Measurements from ENCODE around the gene GLA.

The GLA gene

GRCh38 chrX:101386542-101386885, 21.2 kb downstream of the GLA start:
- H3K36me3 ChIP-seq, result no peaks in the 10 kb centered on the region
- no peaks in the 10 kb centered on the region for H3K27me3 ChIP-seq
- no peaks in the 10 kb centered on the region for H3K9me3 ChIP-seq
- peak overlapping the region; percentile 79 for H3K4me2 ChIP-seq
- H3K27ac ChIP-seq, result peak overlapping the region; percentile 80
- peaks cover 55% of the 10 kb centered on the region for H3K4me1 ChIP-seq
- peak overlapping the region; percentile 72 for H3K4me3 ChIP-seq
- H3K9ac ChIP-seq, result peak overlapping the region; percentile 87
- no peak for TF ChIP-seq Cebpa-rat (IDR thresholded peaks at IDR 0.05)
- H4K20me1 ChIP-seq, result no peaks in the 10 kb centered on the region

- Histone ChIP-seq H3K9ac (peak within 1 kb of the TSS; percentile 87), H3K9me3 (no peaks in the 10 kb centered on the region), H3K36me3 (no peaks in the 10 kb centered on the region; the same call in 1 of the 2 replicates), H3K27me3 (no peaks in the 10 kb centered on the region), H3K4me1 (peaks cover 55% of the 10 kb centered on the region), H3K4me3 (peak within 1 kb of the TSS; percentile 72), H3K4me2 (peak within 1 kb of the TSS; percentile 79), H3K27ac (peak within 1 kb of the TSS; percentile 80), H4K20me1 (no peaks in the 10 kb centered on the region)
- TF ChIP-seq Cebpa-rat (IDR thresholded peaks at IDR 0.05), result no peak
Observed at GRCh38 chrX:101385795-101386541, 21.8 kb downstream of the GLA start, which contains the start of gene BTK. Gene BTK, minus strand, starts transcription at chrX:101386191. Its CDS starts 10,907 bp downstream, at chrX:101375284.

DNA sequence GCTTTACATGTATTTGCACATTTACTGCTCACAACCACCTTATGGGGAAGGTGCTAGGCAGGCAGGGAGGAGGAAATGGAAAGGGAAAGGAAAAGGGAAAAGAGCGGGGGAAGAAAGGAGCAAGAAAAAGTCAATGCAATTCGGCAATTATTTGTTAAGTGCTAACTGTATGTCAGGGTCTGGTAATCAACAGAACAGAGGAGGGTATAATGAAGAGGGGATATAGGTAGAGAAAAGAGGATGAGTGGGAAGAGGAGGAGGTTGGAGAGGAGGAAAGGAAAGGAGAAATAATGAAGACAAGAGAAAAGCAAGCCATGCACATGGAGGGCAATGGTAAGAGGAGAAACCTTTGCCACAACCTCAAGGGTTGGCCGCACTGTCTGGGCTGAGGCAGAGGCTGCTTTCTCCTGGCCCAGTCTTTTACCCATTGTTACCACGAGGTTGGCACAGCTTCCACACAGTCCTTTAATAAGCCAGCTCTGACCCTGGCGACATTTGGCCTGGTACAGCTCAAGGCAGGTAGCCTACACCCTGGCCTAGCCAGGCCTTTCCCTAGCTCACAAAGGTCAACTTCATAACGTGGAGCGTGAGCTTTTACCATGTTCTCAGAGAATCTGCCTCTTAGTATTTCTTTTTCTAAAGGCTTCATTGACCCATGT, 22.6 kb downstream of the GLA start:
- peak overlapping the region; percentile 72 for H3K4me3 ChIP-seq
- peak overlapping the region; percentile 80 for H3K27ac ChIP-seq
- peaks cover 52% of the 10 kb centered on the region for H3K4me1 ChIP-seq
- no peak for TF ChIP-seq Cebpa-rat (IDR thresholded peaks at IDR 0.05)
- no peaks in the 10 kb centered on the region for H3K27me3 ChIP-seq
- H3K9ac ChIP-seq, result peak overlapping the region; percentile 87
- no peaks in the 10 kb centered on the region; the same call in 1 of the 2 replicates for H3K36me3 ChIP-seq
- peak overlapping the region; percentile 79 for H3K4me2 ChIP-seq
- no peaks in the 10 kb centered on the region for H4K20me1 ChIP-seq
- no peaks in the 10 kb centered on the region for H3K9me3 ChIP-seq

GRCh38 chrX:101383679-101384205, 24.0 kb downstream of the GLA start:
- Histone ChIP-seq H4K20me1 (no peaks in the 10 kb centered on the region), H3K4me3 (peak overlapping the region; percentile 72), H3K36me3 (peaks cover 8% of the 10 kb centered on the region; the same call in 1 of the 2 replicates), H3K27me3 (no peaks in the 10 kb centered on the region), H3K27ac (peak overlapping the region; percentile 55), H3K9me3 (no peaks in the 10 kb centered on the region), H3K4me1 (peaks cover 64% of the 10 kb centered on the region), H3K4me2 (peak overlapping the region; percentile 79), H3K9ac (peak overlapping the region; percentile 87; the same call in 1 of the 2 replicates)
- no peak for TF ChIP-seq Cebpa-rat (IDR thresholded peaks at IDR 0.05)

GRCh38 chrX:101377547-101377946, 30.2 kb downstream of the GLA start:
- Histone ChIP-seq H3K4me3 (no peak overlapping the region), H3K4me2 (peak overlapping the region; percentile 67), H4K20me1 (no peaks in the 10 kb centered on the region), H3K36me3 (peaks cover 43% of the 10 kb centered on the region), H3K4me1 (peaks cover 74% of the 10 kb centered on the region), H3K27me3 (no peaks in the 10 kb centered on the region), H3K9me3 (no peaks in the 10 kb centered on the region; the same call in 1 of the 2 replicates), H3K27ac (peak overlapping the region; percentile 71), H3K9ac (no peak overlapping the region)
- TF ChIP-seq Cebpa-rat (IDR thresholded peaks at IDR 0.05), result no peak

DNA sequence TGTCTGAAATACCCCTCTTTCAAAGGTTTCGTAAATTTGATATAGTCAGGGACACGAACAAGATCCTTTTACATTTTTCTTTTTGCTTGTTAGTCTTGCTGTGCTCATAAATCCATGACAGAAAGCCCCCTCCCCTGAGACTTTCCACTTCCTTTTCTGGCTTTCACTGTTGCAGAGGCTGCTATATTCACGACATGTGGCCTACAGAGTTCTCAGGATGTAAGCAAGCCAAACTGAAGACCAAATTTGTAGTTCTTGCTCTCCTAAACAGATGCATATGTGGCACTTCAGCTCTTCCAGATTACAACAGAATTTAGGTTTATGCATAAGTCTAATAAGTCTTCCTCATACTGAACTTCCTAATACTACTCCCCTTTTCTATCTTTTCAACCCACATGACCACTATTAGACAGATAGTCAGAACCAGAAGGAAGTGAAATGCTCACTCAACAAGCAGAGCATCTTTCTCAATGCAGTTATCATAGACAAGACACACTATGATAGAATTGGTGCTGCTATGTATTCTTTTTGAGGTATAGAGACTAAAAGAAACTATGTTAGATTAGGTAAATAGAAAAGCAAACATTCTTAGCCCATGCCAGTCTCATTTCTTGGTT, 36.7 kb downstream of the GLA start:
- no peaks in the 10 kb centered on the region for H4K20me1 ChIP-seq
- H3K4me2 ChIP-seq, result peak overlapping the region; percentile 80

GRCh38 chrX:101369687-101370086, 38.0 kb downstream of the GLA start:
- Histone ChIP-seq H3K27me3 (no peaks in the 10 kb centered on the region), H3K4me1 (peaks cover 88% of the 10 kb centered on the region), H4K20me1 (no peaks in the 10 kb centered on the region), H3K9ac (peak overlapping the region; percentile 68), H3K9me3 (no peaks in the 10 kb centered on the region; the same call in 1 of the 2 replicates), H3K4me2 (peak overlapping the region; percentile 80), H3K4me3 (peak overlapping the region; percentile 36), H3K36me3 (peaks cover 49% of the 10 kb centered on the region), H3K27ac (peak overlapping the region; percentile 85)
- TF ChIP-seq Cebpa-rat (IDR thresholded peaks at IDR 0.05), result no peak

More for the DNA sequence above, 36.7 kb downstream of the GLA start:
- peaks cover 89% of the 10 kb centered on the region for H3K4me1 ChIP-seq
- H3K9ac ChIP-seq, result peak overlapping the region; percentile 68
- H3K27ac ChIP-seq, result peak overlapping the region; percentile 85
- TF ChIP-seq Cebpa-rat (IDR thresholded peaks at IDR 0.05), result no peak
- peak overlapping the region; percentile 43 for H3K4me3 ChIP-seq
- no peaks in the 10 kb centered on the region; the same call in 1 of the 2 replicates for H3K9me3 ChIP-seq
- H3K27me3 ChIP-seq, result no peaks in the 10 kb centered on the region
- peaks cover 46% of the 10 kb centered on the region for H3K36me3 ChIP-seq

DNA sequence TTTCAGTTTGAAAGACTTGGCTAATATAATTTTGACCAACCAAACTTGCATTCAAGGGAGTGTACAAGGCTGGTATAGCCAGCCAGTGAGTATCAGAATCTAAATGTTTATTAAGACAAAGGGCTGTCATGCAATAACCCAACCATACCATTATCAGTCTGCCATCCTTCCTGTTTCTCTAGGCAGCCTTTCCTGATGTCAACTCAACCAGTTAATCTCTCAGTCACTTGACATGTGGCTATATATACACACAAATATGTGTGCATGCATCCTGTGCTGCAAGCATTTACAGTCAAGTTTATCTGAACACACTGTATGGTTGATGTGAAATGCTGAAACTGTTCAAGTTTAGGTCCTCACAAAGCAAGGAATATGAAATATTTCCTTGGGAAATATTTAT, 38.9 kb downstream of the GLA start:
- peaks cover 46% of the 10 kb centered on the region for H3K36me3 ChIP-seq
- peak overlapping the region; percentile 85 for H3K27ac ChIP-seq
- no peaks in the 10 kb centered on the region for H4K20me1 ChIP-seq
- no peak for TF ChIP-seq Cebpa-rat (IDR thresholded peaks at IDR 0.05)
- H3K4me2 ChIP-seq, result peak overlapping the region; percentile 80
- no peaks in the 10 kb centered on the region for H3K9me3 ChIP-seq
- peaks cover 93% of the 10 kb centered on the region for H3K4me1 ChIP-seq
- H3K9ac ChIP-seq, result peak overlapping the region; percentile 54; the same call in 1 of the 2 replicates
- peak overlapping the region; percentile 36; the same call in 1 of the 2 replicates for H3K4me3 ChIP-seq
- H3K27me3 ChIP-seq, result no peaks in the 10 kb centered on the region

DNA sequence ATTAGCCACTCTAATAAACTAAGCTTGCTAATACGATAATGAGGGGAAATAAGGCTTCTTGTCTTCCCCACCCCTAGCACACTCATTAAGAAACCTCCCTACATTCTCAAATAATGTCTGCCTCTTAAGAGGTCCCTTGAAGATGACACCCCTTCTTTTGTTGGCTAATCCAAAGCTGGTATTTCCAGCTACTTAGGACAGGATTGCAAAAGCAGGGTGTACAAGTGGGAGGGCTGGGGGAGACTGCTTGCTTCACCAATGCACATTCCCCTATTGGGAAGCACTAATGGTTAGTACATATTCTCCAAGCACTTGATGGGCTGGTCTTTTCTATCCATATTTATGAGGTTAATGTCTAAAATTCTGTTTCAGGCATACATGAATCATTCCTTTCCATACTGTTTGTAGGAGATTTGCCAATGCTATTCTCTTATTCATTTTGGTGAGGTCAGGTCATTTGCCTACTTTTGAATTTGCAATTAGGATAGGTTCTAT, 42.4 kb downstream of the GLA start:
- no peak for TF ChIP-seq Cebpa-rat (IDR thresholded peaks at IDR 0.05)
- Histone ChIP-seq H3K36me3 (peaks cover 77% of the 10 kb centered on the region), H4K20me1 (no peaks in the 10 kb centered on the region), H3K4me2 (no peak overlapping the region), H3K27ac (0 out of 2 replicates have a peak overlapping the region, but pooled peaks have one; percentile 12), H3K4me3 (no peak overlapping the region), H3K9ac (no peak overlapping the region), H3K4me1 (peaks cover 63% of the 10 kb centered on the region), H3K27me3 (no peaks in the 10 kb centered on the region), H3K9me3 (no peaks in the 10 kb centered on the region)
